GM18909 (cell line): ENCODE results near the gene KHDRBS2.
"Not testable (repeated sequence)": the region's sequence is repeated elsewhere in the genome, so short reads cannot be mapped to it uniquely, and the experiment has no call there.

Experiments used
- ATAC-seq: cut with Tn5 transposase; IDR thresholded peaks from one replicate; pipeline ENCODE4 v1.9.1; 2021; ENCODE audit warnings: mild to moderate bottlenecking; ENCODE audit not compliant: unreplicated experiment, poor library complexity

Gene KHDRBS2

DNA sequence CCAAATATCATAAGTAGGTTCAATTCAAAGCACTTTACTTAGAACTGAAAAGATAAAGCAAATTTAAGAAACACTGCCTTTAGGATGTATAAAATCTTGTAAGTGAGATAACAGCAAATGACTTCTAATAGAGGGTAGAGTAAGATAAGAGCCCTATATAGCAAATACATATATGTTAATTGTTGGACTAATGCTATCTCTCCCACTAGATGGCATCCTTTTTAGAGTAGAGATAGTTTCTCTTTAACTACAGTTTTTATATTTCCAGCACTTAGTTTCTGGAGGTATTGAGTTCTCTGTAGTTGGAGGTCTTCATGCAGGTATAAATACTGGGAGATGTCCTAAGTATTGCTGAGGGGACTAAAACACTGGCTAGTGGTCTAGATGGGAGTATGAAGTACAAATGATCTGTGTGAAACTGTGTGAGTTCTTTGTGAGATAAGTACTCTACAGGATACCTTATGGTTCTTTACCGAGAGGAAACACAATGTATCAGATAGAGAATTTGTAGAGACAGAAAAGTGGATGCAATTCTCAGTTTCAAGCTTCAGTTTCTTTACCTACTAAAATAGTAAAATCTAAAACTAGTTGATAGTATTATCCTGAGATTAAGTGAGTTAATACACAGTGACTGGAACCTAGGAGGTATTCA lies 399.3 kb downstream of the KHDRBS2 start:
- no peak for ATAC-seq

DNA sequence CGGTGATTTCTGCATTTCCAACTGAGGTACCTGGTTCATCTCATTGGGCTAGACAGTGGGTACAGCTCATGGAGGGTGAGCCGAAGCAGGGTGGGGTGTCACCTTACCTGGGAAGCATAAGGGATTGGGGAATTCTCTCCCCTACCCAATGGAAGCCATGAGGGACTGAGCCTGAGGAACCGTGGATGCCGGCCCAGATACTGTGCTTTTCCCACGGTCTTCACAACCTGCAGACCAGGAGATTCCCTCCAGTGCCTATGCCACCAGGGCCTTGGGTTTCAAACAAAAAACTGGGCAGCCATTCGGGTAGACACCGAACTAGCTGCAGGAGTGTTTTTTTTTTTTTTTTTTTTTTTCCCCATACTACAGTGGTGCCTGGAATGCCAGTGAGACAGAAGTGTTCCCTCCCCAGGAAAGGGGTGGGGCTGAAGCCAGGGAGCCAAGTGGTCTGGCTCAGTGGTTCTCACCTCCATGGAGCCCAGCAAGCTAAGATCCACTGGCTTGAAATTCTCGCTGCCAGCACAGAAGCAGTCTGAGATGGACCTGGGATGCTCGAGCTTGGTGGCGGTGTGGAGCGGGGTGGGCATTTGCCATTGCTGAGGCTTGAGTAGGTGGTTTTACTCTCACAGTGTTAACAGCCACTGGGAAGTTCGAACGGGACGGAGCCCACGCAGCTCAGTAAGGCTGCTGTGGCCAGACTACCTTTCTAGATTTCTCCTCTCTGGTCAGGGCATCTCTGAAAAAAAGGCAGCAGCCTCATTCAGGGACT lies 416.2 kb downstream of the KHDRBS2 start:
- ATAC-seq: no peak

DNA sequence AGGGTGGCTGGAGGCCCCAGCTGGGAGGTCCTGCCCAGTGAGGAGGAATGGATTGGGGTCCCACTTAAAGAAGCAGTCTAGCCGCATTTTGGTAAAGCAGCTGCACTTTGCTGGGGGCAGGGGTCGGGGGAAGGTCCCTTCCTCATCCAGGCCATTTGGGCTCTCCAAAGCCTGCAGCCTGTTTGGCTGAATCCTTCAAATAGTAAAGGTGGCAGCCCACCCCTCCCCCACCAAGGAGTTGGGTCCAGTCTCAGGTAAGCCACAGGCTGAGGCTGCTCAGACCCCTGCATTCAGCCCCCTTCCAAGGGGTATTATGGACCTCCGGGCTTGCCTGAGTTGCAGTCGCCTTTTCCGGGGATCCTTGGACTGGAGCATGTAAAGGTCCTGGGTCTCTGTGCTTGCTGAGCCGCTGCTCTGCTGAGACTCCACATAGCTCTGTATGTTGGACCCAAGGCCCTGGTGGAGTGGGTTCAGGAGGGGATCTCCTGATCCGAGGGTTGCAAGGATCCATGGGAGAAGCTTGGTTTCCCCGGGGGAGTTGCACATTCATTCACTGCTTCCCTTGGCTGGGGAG lies 417.4 kb downstream of the KHDRBS2 start:
- no peak for ATAC-seq

DNA sequence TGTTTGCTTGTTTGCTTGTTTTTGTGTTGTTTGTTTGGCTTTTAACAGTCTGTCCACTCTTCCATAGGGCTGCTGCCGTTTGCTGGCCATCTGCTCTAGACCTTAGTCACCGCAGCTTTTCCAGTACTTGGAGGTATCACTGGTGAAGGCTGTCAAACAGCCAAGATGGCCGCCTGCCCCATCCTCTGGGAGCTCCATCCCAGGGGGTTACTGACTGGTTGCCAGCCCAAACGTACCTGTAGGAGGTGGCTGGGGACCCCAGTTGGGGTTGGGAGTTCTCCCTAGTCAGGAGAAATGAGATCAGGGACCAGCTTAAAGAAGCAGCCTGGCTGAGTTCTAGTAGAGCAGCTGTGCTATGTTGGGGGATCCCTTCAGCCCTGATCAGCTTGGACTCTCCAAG lies 418.4 kb downstream of the KHDRBS2 start:
- ATAC-seq: no peak

DNA sequence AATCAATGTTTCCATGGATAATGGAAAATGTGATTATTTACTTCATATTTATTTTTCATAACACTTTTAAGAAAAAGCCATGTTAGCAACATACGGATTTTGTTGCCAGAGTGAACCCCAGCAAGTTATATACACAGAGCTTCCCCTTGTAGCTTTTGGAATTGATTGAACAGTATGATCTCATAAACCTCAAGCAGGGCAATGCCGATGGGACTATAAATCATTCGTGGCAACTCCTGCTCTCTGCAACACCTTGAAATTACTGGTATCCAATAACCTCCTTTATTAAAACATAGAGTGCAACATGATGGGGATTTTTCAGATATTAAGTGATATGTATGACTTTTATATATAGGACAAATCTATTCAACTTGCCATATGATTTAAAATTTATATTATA lies 428.5 kb downstream of the KHDRBS2 start:
- no peak for ATAC-seq

DNA sequence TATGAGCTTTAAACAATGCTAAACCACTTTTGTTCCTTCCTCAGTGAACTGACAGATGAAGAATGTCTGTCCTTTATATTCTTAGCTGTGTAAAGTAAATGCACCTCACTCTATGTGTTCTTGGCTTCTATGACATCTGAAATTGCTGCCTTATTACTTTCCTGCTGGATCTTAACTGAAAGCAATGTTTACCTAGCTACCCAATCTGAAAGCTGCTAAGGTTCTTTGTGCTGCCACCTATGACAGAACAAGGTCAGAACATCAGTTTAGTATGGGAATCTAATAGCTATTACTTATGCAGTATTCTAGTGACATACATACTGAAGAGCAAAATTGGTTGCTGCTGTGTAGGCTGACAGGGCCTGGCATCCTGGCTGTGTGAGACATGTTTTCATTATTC lies 444.1 kb downstream of the KHDRBS2 start:
- no peak for ATAC-seq

DNA sequence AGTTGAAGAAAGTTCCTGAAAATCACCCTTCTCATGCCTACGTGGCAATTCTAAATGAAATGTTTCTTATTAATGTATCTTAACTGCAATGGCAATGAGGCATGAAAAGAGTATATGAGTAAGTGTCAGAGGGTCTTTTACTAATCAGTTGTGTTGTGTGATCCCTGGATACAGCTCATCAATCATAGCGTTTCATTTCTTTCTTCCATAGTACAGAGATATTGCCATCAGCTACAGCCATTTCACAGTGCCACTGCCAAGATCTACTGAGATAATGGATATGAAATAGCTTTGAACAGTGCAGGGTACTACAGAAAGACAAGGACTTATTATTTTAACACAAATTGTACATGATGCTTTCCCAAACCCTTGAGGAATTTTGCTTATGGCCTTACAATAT lies 450.8 kb downstream of the KHDRBS2 start:
- ATAC-seq: no peak

DNA sequence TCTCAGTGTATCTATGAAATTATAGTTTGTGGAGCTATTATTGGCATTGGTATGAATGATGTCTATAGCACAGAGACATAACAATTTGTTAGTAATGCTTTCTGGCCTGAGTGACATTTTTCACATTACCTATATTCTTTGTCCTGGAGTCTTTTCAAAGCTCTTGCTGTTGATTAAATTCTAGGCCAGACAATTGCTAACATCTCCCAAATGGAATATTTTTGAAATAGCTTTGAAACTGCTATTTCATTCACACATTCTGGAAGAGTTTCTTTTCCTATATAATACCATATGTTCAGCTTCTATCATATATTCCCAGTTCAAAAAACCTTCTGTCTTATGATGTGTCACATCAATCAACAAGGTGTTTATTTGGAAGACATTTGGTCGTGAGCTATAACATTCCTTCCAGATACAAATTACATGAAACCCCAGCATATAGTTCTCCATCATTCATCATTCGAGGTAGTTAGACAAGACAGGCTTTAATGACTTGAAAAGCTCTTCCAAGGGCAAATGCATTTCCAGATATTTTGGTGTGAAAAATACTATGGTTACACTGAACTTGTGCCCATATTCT lies 452.8 kb downstream of the KHDRBS2 start:
- no peak for ATAC-seq

DNA sequence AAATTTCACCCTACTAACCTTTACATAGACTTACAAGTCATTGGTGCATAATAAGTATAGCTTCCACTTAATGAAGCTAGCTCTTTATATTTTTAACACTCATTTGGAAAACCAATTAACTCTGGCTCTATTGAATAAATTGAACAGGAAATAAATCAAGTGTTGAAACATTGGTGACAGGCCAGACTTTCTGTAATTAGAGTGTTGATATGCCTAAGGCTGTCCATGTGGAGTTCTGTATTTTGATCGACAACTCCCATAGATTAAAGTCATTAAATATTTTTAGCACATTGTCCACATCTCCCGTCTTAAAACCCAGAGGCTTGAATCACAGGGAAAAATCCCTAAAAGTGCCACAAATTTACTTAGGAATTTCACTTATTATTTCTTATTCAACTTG lies 468.3 kb downstream of the KHDRBS2 start:
- no peak for ATAC-seq

DNA sequence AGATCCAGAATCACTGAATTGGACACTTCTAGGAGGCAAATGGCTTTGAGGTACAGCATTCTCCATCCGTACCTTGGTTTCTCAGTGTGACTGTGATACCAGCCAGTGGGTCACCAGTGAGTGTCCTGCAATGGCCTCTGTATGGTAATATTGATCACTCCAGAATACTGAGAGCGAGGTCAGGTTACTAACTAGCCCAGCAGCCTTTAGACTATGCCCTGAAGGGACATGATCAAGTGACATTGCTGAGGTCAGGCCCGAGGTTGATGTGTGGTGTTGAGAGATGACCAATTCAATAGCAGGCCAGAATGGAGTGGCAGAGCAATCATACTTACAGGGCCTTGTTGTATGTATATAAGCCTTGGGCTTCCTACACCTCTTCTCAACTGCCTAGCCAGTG lies 476.0 kb downstream of the KHDRBS2 start:
- no peak for ATAC-seq

DNA sequence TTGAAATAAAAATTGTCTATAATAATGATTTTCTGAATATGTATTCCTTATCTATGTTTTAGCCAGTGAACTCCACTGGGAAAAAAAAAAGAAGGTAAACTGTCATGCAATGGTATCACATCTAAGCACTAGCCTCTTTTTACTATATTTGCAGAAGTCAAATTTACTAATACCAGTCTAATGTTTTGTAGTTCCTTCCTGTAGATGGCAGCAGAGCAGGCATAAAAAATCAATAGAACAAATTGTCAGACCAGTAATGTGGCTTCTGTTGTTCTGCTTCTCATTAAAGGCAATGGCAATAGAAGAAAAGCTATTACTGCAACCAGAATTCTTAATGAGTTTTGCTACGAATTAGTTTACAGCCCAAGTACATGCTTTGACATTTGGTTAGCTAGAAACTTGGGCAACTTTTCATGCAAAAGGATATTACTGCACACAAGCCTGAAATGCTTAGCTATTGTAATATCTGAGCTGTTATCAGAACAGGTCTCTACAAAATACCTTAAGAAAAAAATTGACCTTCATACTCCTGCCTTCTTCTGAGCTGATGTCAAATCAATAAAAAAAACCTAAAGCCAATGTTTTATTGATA lies 476.9 kb downstream of the KHDRBS2 start:
- ATAC-seq: peak; percentile 78

DNA sequence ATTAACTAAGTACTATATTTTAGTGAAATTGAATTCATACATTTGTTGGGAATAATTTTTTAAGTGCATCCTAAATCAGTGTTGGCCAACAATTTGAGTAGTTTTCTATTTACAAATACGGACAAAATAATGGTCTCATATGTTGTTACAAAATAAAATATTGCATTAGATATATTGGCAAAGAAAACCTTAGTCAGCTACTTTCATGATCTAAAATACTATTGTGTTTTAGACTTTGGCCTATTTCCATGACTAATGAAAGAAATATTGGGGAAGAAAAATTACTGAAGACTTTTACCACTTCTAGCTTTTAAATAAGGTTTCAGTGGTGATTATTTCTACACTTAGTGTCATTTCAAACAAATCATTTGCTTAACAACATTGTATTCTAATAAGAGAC lies 498.0 kb downstream of the KHDRBS2 start:
- ATAC-seq: no peak

DNA sequence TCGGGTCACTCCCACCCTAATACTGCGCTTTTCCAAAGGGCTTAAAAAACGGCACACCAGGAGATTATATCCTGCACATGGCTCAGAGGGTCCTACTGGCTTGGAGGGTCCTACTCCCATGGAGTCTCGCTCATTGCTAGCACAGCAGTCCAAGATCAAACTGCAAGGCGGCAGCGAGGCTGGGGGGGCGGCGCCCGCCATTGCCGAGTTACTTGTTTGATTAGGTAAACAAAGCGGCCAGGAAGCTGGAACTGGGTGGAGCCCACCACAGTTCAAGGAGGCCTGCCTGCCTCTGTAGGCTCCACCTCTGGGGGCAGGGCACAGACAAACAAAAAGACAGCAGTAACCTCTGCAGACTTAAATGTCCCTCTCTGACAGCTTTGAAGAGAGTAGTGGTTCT lies 516.6 kb downstream of the KHDRBS2 start:
- ATAC-seq: not testable (repeated sequence)

DNA sequence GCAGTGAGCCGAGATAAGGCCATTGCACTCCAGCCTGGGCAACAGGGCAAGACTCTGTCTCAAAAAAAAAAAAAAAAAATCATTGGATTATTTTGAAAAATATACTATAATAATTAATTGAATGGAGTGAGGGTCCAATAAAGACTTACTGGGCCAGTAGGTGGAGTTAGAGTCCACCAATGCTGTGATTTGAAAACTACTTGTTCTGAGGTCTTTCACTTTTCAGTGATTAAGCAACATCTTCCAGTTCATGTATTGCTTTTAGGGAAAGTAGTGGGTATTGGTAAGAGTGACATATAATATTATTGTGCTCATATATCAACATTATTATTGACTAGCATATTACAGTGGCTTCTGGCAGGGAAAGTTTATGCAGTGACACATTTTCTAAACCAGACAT lies 530.3 kb downstream of the KHDRBS2 start:
- ATAC-seq: no peak

DNA sequence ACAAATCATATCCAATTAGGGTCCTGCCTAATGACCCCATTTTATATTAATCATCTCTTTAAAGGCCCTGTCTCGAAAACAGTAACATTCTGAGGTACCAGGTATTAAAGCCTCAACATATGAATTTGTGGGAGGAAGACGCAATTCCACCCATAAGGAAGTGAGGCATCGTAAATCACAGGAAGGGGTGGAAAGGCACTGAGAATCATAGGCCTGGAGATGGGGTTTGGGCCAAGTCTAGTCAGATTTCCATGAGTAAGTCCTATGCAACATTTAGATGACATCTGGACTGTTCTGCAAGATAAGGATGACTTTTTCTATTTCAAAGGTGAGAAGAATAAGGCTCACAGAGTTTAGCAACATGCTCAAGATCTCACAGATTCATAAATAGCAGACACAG lies 534.0 kb downstream of the KHDRBS2 start:
- ATAC-seq: no peak

DNA sequence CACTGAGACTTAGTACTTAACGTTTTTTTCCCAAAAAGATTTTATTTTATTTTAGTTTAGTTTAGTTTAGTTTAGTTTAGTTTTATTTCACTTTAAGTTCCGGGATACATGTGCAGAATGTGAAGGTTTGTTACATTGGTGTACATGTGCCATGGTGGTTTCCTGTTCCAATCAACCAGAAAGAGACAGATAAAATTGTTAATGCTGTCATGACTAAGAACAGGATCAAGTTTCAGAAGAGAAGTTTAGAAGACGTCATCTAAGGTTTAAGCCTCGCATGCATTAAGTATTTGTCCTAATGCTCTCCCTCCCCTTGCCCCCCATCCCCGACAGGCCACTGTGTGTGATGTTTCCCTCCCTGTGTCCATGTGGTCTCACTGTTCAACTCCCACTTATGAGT lies 540.0 kb downstream of the KHDRBS2 start:
- ATAC-seq: no peak

DNA sequence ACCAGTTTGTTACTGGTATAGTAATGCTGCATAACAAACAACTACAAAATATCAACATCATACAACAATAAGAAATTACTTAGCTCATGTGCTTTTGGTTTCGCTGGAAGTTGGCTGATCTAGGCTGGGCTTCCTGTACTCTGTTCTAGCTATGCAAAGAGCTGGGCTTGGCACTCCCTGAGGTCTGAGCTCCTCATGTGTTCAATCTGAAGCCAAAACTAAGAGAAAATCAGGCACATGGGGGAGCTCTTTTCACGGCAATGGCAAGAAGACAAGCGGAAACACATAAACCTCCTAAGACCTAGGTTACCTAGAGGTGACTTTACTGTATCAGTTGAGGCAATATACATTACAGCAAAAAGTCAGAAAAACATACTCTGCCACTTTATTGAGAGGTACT lies 574.2 kb downstream of the KHDRBS2 start:
- ATAC-seq: no peak

DNA sequence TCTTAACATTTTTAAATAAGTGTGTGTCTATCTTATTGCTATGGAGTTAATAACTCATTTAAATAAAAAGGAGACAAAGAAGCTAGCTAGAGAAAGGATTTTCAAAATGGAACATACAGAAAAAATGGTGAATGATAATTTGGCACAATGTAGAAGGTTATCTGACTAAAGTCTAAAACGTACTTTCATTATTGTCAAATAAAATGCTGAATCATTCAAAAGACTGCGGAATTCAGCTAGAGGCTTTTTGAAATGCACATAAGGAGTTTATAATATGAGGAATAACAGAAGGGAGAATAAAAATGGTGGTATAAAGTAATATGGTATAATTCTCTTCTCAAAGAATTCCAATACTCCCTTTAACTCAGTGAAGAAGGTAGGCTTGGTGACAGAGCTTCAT lies 597.9 kb downstream of the KHDRBS2 start:
- ATAC-seq: no peak

DNA sequence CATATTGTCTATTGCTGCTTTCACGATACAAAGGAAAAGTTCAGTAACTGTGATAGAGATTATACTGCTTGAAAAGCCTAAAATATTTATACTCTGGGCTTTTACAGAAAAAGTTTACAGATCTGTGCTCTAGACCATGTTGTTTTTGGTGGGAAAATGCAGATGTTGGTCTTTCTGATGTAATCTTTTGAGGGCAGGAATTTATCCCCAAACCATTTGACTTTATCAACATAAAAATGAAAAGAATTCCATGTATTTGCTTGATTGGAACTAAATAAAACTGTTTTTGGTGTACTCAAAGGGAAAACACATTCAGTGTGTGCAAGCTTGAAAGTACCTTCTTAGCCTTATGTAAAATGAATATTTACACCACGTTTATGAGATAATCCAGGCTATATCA lies 603.5 kb downstream of the KHDRBS2 start:
- ATAC-seq: no peak

DNA sequence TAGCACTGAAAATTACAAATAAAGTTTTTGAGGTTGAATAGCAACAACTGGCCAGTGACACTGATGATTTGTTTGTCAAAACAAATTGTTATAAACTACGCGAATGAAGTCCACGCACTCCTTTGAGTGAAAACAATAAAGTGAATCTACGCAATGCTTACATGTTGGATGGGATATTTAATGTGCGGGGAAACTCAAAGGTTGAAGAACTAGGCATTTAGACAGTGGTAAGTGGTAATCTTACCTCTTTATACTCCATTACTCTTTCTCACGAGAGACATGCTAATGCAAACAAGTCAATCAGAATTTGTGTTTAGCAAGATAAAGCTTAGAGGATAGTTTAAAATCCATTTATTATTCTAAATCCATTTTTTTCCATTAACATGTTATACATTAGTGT lies 606.4 kb downstream of the KHDRBS2 start:
- ATAC-seq: no peak

DNA sequence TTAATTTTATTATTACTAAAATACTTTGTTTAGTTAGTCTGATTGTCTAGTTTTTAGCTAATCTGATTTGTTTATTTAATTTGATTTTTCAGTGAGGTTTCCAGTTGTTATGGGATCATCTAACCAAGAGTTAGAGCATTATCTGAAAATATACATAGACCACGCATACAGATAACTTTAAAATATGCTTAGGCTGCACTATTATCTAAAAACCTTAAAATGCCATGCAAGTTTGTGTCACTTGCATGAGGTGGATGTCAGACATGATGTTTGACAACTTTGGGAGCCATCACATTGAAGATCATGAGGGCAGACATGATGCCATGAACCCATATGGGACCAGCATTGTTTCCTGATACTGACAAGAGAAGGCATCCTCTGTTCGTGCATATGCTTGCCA lies 610.3 kb downstream of the KHDRBS2 start:
- no peak for ATAC-seq
